GM18909 (cell line): ENCODE data around the gene FAM83C.

ENCODE experiments used
- ATAC-seq: cut with Tn5 transposase; IDR thresholded peaks from one replicate; pipeline ENCODE4 v1.9.1; 2021; ENCODE audit warnings: mild to moderate bottlenecking; ENCODE audit not compliant: unreplicated experiment, poor library complexity

Gene FAM83C

DNA sequence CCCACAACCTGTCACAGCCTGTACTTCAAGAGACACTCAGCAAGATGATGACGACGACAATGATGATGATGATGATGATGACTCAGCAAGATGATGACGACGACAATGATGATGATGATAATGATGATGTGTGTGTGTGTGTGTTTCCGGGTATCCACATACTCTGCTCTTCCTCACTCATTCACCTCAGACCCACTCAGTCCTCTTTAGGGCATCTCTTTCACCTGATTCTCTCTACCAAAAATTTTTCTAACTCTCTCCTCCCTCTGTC, 6.5 kb downstream of the FAM83C start:
- ATAC-seq, result no peak

DNA sequence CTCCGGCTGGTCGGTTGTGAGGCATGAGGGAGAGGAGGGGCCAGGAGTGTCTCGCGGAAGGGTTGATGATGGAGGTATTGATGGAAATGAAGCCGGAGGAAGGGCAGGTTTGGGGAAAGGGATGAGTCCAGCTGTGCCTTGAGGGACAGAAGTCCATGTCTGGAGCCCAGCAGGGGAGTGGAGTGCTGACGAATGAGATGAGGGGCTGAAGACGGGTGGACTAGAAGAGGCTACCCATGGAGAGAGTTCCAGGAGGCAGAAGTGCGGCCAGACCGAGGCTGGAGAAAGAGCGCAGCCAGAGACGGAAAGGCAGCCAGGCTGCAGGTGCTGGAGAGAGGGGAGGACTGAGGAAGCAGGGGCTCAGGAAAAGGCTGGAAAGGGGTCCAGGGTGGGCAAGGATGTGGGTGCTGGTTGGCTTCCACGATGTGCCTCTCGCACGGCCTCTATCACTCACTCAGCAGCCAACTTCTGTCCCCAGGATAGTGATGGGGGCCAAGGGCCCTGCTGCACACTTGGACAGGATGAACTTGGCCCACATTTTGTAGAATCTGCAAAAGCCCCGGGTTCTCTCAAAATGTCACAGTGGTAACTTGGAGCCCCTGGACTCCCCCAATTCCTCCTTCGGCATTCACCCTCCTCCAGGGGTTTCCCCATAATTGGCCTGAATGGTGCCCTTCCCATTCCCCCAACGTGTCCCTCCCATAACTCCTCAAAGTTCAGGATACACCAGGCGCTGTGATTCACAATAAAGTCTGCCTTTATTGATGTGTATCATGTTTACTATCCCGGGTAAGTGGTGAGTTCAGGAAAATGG, 7.0 kb downstream of the FAM83C start:
- ATAC-seq, result no peak

DNA sequence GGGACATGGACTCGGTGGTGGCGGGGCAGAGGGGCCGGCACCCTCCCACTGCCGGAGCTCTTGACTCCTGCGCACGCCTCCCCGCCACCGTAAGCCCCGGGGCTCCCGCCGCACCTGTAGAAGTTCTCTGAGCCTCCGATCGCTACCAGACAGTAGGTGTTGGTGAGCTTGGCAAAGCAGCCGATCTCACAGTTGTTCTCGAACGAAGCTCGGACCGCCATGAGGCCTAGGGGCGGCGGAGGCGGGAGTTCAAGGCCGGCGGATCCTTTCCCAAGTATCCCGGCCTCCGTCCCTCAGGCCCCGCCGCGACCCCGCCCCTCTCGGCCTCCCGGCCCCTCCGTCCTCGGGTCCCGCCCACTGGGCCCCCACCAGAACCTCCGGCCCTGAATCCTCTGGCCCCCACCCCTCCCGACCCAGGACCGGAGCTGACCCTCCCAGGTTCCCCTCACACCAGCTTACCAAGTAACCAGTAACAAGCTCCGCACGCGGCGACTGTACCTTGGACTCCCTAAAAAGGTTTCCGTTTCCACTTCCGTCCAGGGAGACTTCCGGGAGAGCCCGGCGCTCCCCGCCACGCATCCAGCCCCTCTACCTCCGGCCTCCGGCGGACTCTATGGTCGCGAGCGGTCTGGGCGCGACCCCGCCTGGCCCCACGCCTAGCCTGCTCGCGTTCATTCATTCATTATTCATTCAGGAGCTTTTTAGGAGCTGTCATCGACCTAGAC, 7.8 kb downstream of the FAM83C start, which contains the start of gene EIF6:
Gene EIF6, minus strand, starts transcription at position 506 of the 725 bp plus-strand sequence. Its CDS starts 285 bp downstream, at position 221.
- peak; percentile 87 for ATAC-seq

DNA sequence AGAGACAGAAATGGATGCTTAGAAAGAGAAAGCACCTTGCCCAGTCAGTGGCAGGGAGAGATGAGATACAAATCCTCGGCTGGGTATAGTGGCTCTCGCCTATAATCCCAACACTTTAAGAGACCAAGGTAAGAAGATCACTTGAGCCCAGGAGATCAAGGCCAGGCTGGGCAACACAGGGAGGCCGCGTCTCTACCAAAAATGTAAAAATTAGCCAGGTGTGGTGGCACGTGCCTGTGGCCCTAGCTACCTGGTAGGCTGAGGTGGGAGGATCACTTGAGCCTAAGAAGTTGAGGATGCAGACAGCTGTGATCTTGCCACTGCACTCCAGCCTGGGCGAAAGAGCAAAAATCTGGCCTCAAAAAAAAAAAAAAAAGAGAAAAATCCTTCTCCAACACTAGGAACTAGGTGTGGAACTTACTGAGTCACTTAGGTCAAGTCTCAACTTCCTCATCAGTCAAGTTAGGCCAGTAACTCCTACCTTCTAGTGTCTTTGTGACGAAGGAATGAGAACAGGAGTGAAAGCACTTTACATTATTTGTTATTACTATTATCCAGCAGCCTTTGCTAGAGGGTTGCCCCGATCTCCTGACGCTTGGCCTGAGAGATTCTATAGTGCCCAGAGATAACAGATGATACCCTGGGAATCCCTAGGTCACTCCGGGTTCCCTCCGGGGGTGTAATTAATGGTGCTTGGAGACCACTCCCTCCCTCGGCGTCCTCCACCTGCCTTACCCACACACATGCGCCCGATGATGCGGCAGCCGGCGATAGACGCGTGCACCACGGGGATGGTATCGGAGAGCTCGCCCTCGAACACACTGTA, 8.6 kb downstream of the FAM83C start:
- ATAC-seq, result no peak

DNA sequence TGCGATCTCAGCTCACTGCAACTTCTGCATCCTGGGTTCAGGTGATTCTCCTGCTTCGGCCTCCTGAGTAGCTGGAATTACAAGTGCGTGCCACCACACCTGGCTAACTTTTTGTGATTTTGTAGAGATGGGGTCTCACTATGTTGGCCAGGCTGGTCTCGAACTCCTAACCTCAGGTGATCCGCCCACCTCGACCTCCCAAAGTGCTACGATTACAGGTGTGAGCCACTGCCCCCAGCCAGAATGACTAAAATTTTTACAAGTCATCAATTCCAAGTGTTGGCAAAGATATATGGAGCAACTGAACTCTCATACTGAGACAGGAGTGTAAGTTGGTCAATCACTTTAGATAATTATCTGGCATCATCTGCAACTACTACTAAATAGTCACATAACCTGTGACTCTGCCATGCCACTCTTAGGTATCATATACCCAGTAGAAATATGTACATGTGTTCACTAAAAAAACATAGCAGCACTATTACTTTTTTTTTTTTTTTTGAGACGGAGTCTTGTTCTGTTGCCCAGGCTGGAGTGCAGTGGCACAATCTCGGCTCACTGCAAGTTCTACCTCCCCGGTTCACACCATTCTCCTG, 10.6 kb downstream of the FAM83C start:
- ATAC-seq, result no peak

DNA sequence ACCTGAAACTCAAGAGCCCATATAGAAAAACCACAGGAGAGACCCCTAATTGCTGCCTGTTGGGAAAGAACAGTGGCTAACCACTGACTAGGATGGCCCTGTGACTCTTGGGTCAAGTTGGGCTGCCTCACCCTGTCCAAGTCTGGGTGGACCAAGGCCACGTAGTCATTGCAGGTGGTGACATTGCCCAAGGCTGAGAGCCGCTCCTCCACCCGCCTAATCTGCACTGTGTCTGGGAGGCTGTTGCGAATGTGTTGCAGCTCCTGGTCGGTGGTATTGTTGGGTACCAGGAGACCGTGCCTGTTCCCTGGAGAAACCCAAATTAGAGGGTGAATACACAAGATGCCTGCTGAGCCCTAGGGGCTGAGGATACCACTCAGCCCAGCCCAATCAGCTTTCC, 11.7 kb downstream of the FAM83C start:
- no peak for ATAC-seq

DNA sequence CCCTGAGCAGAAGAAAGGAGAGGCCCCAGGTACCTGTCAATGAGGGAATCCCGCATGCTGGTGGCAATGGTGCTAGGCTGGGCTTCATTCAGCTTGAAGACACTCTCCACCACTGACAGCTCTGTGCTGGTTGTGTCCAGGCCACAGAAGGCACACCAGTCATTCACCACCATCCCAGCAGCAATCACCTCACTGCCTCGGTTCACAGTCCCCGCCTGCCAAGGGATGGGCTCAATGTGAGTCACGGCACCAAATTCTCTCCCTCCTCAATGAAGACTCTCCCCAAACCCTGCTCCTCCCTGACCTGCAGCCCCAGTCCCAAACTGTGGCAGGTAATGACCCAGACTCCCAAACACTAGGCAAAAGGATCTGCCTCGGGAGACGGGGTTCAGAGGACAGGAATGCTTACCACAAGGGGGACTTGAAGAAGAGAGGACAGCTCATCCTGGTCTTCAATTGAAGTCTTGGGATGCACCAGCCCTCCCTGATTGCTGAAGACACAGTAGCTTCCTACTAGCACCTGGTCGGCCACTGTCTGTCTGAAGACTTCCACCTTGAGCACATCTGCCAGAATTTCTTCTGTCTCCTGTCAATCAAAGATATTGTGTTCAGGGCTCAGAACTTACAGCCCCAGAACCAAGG, 12.6 kb downstream of the FAM83C start:
- ATAC-seq, result no peak

DNA sequence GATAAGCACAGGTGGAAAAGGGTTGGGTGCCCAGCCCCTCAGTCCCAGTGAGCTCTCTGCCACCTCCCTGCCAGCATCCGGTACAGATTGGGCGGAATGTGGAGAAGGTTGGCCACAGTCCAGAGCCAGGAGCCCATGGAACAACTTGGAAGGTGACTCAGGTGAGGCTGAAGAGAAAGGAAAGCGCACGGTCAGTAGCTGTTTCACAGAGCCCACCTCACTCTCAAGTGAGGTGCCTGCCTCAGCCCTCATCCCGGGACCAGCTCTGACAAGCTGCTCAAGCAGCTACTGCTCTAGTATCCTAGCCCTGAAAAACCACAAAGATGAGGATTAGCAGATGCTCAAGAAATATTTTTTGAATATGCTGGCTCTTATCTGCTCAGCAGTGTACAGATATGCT, 13.2 kb downstream of the FAM83C start:
- ATAC-seq, result no peak

DNA sequence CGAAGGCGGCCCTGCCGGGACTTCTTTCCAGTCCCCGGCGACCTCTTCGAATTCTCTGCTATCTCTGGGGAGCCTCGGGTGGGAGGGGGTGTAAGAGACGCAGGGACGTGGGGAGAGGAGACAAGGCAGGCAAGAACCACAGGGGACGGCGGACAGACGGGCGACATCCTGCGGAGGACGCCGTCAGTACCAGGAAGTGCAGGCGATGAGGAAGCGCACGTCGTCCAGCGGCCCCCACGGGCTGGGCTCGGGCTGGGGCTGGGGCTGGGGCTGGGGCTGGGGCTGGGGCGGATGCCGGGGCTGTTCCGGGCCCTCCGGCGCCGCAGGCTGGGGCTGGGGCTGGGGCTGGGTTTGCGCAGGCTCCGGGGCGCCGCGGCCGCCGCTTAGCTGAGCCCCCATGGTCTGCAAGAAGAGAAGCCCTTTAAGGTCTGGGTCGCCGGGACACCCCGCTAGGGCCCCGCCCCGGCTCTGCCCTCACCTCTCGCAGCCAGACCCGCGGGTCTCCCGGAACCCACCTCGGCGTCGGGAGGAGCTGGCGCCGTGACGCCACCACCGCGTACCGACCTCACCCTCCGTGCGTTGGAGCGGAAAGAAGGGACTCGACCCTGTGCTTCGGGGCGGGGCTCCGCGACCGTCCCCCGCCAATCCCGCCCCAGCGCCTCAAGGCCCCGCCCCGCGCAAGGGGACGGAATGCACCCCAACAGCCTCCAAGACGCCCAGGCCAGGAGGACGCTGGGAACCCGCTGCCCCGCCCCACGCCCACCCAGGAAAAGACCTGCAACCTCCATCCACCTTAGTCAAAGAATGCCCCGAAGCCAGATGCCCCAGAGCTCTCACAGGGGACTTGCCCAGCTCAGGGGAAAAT, 14.5 kb downstream of the FAM83C start, which contains the start of gene MMP24OS:
Gene MMP24OS, minus strand, starts transcription at position 592 of the 865 bp plus-strand sequence. Its CDS starts 193 bp downstream, at position 399.
- ATAC-seq, result peak; percentile 87

DNA sequence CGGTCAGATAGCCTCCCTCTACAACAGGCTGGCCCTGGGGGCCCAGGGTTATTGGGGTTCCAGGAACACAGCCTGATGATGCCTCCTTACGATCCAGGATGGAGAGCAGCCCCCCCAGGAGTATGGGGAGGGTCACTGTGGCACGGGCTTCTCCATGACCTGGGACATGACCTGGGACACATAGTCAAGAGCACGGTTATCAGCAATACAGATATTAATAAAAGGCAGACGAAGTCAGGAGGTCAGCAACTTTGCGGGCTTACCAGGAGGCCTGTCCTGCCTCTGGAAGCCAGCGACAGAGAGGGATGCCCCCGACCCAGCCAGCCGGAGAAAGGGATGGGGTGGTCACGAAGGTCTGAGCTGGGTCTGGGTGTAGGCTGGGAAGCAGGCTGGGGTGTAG, 15.1 kb downstream of the FAM83C start:
- no peak for ATAC-seq

DNA sequence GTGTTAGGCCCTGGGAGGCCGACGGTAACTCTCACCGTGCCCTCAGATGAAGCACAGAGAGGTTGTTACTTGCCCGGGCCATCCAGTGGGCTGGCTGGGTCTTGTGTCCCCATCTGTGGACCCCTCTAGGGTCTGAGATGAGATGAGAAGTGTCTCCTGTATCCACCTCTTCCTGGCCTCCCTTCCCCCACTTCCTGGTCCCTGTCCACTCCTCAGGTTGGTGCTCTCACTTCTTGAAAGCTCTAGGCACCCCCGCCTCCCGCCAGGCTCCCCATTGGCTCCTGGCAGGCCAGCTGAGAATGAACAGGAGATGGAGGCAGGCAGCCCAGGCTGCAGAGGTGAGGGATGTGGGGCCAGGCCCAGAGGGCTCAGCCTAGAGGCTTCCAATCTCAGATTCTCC, 15.8 kb downstream of the FAM83C start:
- ATAC-seq, result no peak

DNA sequence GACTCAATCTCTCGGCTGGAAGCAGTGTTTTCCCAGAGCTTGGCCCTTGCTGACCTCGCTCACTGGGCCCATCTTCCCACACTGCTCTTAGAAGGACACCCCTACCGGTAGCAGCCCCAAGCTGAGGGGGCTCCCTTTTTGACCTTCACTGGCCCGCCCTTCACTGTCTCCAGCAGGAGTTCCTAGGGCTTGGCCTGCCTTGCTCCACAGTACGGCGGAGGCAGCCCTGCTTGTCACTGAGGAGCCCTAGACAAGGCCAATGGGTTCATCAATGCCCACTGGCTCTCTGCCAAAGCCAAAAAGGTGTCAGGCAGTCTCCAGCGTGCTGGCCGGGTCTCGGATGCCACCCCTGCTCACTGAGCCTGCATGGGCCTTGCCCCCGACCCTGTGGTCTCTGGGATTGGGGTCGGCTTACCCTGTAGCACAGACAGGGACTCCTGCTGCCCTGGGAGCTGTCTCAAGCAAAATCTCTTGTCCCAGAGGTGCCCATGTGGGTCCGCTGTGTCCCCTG, 16.4 kb downstream of the FAM83C start:
- ATAC-seq, result no peak

DNA sequence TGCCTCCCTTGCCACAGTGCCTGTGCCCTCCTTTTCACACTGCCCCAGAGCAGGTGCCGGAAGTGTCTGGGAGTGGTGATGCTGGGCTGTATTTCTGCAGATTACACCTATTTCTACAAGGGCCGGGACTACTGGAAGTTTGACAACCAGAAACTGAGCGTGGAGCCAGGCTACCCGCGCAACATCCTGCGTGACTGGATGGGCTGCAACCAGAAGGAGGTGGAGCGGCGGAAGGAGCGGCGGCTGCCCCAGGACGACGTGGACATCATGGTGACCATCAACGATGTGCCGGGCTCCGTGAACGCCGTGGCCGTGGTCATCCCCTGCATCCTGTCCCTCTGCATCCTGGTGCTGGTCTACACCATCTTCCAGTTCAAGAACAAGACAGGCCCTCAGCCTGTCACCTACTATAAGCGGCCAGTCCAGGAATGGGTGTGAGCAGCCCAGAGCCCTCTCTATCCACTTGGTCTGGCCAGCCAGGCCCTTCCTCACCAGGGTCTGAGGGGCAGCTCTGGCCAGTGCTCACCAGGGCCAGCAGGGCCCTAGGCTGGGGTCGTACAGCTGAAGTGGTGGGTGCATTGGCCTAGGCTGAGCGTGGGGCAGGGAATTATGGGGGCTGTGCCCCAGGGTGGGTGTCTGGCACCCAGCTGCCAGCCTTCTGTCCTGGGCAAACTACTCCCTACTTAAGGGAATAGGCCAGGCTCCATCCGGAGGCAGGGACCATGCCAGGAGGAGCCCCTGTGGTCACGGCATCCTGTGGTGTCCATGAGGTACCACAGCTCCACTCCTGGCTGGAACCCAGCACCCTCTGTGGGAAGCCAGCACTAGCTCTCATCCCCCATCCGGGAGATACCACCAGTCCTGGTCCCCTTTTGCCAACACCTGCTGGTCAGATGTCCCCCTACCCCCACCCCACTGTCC, 17.8 kb downstream of the FAM83C start:
- no peak for ATAC-seq

DNA sequence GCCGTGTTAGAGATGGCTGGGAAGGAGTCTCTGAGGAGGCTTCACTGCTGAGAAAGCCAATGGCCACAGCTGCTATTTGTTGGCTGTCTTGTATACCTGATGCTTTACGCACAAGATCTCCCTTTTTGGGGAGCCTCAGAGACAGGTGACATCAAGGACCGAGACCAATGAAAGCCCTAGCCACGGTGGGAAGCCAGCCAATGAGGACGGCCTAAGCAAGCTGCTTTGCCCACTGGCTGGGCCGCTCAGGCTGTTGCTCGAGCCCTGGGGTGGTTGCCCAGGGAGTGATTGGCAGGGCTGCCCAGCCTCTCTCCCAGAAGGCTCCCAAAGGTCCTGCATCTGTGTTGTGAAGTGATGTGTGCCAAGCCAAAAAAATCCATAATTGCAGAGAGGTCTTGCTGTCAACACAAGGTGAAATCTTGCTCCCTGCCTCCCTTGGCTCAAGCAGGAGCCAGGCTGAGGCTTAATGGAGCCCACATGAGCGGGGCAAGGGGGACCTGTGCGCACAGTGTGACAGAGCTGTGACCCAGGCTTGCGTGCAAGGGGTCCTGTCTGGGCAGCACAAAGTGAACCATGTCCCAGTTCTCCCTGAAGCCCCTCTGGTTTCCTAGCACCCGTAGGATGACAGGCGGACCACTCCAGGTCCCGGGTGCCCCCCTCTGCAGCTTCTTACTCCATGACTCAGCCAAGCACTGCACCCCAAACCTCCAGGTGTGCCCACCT, 18.6 kb downstream of the FAM83C start:
- no peak for ATAC-seq

DNA sequence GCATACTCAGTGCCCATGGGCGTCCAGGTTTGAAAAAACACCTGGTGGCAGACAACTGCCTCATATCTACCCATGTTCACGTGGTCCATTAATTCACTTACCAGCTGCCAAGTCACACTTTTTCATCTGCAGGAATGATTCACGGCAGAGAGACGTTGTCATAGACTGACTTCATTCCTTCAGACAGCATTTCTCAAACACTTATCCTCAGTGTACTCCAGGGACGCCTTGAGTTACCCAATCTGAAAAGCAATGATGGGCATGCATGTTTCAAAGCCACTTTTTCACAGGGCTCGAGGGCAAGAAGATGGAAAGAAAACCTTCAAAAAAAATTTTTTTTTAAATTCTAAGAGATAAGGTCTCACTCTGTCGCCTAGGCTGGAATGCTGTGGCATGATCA, 20.3 kb downstream of the FAM83C start:
- no peak for ATAC-seq

DNA sequence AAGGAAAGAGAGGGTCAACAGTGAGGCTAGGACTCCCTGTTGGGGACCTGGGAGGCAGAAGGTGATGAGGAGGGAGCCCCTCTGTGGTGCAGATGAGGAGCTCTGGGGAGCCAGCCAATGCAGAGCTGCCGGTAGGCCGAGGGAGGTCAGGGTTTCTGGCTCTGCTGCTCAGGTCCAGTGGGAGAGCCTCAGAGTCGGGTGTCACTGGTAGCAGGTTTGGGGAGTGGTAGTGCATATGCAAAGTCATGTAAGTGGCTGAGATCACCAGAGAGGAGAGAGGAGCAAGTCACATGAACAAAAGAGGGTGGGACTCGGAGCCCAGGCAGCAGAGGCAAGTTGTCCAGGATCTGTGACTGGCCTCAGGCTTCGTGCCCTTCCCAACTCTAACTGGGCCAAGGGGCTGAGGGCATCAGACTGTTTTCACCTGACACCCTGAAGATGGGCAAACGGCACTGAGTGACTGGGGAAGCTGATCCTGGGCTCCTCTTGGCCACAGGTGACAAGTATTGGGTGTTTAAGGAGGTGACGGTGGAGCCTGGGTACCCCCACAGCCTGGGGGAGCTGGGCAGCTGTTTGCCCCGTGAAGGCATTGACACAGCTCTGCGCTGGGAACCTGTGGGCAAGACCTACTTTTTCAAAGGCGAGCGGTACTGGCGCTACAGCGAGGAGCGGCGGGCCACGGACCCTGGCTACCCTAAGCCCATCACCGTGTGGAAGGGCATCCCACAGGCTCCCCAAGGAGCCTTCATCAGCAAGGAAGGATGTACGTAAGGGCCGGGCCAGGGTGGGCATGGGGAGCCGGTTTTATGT, 20.9 kb downstream of the FAM83C start:
- no peak for ATAC-seq
